GF-D8 (cell line): ENCODE results near the gene SNX11.

Experiments
- DNase-seq: peaks from one replicate; lab custom pipeline; 2025; lab: John Stamatoyannopoulos, UW

Gene SNX11

DNA sequence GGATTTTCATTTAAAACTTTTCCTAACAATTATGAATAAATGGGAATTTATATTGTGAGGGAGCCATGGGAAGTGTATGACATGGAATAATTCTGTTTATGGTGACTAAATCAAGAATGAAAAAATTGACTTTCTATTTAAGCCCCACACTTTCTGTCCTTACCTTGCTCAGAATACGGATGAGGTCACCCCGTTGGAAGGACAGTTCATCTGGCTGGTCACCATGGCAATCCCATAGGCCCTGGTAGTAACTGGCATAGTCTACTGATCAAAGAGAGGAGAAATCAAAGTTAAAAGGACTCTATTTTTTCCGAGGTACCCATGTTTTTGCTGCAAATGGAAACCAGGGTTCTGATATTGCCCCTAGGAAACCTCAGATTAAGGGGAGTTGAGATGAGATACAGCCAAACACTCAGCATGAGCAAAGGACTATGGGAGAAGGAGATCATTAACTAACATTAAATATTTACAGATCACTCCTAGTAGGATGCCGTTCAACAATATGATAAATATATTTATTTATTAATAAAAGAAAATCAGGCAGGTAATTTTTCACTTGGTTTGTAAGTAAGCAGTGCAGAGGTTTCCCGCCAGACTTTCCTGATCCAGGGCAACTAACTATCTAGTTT is 54.9 kb downstream of the SNX11 start:
- no peak for DNase-seq

DNA sequence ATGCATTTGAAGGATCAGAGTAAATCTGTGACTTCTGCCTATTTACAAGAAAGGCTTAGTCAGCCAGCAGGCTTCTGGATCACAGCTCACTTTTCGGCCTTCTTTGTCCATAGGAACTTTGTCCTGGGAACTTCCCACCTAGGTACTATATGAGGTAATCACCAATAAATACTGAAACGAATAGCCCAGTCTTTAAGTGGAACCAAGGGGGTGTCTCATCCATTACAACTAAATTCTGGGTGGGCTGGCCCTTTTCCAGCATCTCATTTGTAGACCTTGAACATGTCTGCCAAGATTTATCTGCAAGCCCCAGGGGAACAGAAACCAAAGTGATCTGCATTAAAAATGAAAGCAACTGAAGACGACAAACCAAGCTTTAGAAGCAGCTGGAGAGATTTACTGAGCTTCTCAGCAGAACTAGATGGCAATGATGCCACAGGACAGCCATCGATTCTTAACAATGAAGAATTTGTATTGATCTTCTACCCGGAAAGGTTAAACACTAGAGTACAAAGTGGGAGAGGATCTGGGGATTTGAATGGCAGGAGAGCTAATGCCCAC is 55.5 kb downstream of the SNX11 start:
- DNase-seq = no peak

DNA sequence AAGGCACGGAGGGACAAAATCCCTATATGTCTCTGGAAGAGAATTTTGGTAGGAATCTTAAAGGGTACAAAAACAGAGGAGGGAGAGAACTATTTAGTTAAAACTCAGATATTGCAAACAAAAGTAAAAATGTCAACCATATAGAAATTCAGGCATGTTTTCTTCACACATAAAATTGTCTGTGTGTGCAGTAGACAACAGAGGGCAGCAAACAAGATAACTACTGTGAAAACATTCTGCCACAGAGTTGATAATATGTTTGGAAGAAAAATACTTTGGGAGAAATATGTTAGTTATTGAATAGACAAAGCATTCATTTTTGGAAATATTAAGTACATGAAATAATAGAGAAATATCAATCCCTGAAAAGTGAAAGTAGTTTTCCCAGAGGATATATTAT is 56.2 kb downstream of the SNX11 start:
- no peak for DNase-seq

DNA sequence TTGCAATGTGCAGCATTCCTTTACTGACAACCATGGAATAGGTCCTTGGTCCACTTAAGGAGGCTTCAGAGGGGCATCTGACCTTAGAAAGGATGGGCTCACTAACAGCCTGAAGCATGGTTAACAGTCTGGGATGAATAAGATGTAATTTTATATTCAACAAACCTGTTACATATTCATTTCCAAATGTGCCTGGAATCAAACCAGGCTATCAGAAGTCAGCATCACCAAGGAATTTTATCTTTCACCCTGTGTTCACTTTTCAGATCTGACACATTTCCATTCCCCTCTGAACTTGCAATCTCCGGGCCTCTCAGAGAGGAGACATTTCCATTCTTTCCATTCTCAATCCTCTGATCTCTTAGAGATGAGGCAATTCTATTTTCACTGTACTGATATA is 62.4 kb downstream of the SNX11 start:
- DNase-seq = no peak
